HG03097 (cell line): Measurements from ENCODE around the gene ZNF778.
"Not testable (repeated sequence)": the region's sequence is repeated elsewhere in the genome, so short reads cannot be mapped to it uniquely, and the experiment has no call there.

ENCODE experiments used
- ATAC-seq: cut with Tn5 transposase; IDR thresholded peaks from one replicate; pipeline ENCODE4 v1.9.1; 2021; ENCODE audit not compliant: unreplicated experiment, low FRiP score

The ZNF778 gene

GRCh38 chr16:89248196-89248982 lies 30.9 kb downstream of the ZNF778 start:
- no peak for ATAC-seq

GRCh38 chr16:89253548-89254287 lies 36.2 kb downstream of the ZNF778 start:
- no peak for ATAC-seq

- ATAC-seq: no peak
These were observed 39.2 kb downstream of the ZNF778 start for GRCh38 chr16:89256651-89257254.

GRCh38 chr16:89257281-89257731 lies 39.8 kb downstream of the ZNF778 start:
- no peak for ATAC-seq

GRCh38 chr16:89257757-89258465 lies 40.4 kb downstream of the ZNF778 start:
- no peak for ATAC-seq

- ATAC-seq: not testable (repeated sequence)
These were observed 42.4 kb downstream of the ZNF778 start for GRCh38 chr16:89259901-89260300.

- no peak for ATAC-seq
These were observed 44.4 kb downstream of the ZNF778 start for GRCh38 chr16:89261691-89262563.

GRCh38 chr16:89264800-89265550 lies 47.5 kb downstream of the ZNF778 start:
- no peak for ATAC-seq

- ATAC-seq: no peak
These were observed 48.1 kb downstream of the ZNF778 start for GRCh38 chr16:89265647-89266046.

GRCh38 chr16:89266521-89267134 lies 49.1 kb downstream of the ZNF778 start:
- no peak for ATAC-seq

- ATAC-seq: not testable (repeated sequence)
These were observed 50.2 kb downstream of the ZNF778 start for GRCh38 chr16:89267746-89268145.

GRCh38 chr16:89268585-89268984 lies 51.1 kb downstream of the ZNF778 start:
- ATAC-seq: no peak

- ATAC-seq: no peak
These were observed 51.7 kb downstream of the ZNF778 start for GRCh38 chr16:89268987-89269735.

GRCh38 chr16:89269805-89270665 lies 52.5 kb downstream of the ZNF778 start:
- no peak for ATAC-seq

GRCh38 chr16:89270666-89271345 lies 53.3 kb downstream of the ZNF778 start:
- ATAC-seq: no peak

GRCh38 chr16:89272631-89273030 lies 55.1 kb downstream of the ZNF778 start:
- no peak for ATAC-seq
